HepG2 (cell line): Measurements from ENCODE around the gene KCNH1. TPM values are rescaled to one million over a fixed set of nuclear protein-coding genes. Genes with fewer than 3 reads are reported as not detected.

ENCODE experiments used
- ATAC-seq: fragments of 200-7000 bp; cut with Tn5 transposase; 3 replicates; pipeline ENCODE4 v1.9.1; 2020; ENCODE audit warnings: mild to moderate bottlenecking, moderate library complexity
- BruUV-seq: library from RNA; stranded (reverse); fragments of 400-500 nt; replicated peaks from 2 replicates; lab custom pipeline; 2021; lab: Mats Ljungman, UMichigan
- CTCF ChIA-PET: fragments of 300-600 bp; formaldehyde crosslinking; extraction: SDS; loops from one replicate; lab custom pipeline; 2021; ENCODE audit warnings: low total read pairs, inconsistent platforms, low intra/inter-chr PET ratio; lab: Yijun Ruan, JAX
- POLR2A ChIA-PET: fragments of 350-600 bp; sonication (Branson Sonifier 250); formaldehyde crosslinking; loops from one replicate; lab custom pipeline; 2020; ENCODE audit warnings: antibody characterized with exemption, inconsistent platforms; lab: Yijun Ruan, JAX
- DNase-seq: peaks from one replicate; pipeline ENCODE4 v3.0.0-alpha.2; 2015; ENCODE audit warnings: low spot score
- FAIRE-seq: peaks from 3 replicates; lab custom pipeline; 2011; peaks lifted over from hg19 to GRCh38; lab: Jason Lieb, UNC
- H2AFZ ChIP-seq: one replicate; pipeline ENCODE4 v1.6.1; 2011; ENCODE audit warnings: low read length, inconsistent platforms
- H3K27ac ChIP-seq: fragments of 300-600 bp; 3 replicates; pipeline ENCODE4 v1.8.0; 2011; ENCODE audit warnings: mixed run types, mild to moderate bottlenecking, mixed read lengths, low read length, inconsistent platforms; ENCODE audit not compliant: insufficient read depth; ENCODE audit errors: extremely low read length
- H3K27me3 ChIP-seq, 2 experiments: fragments of 200-600 bp in 1 of 2; 2 replicates in 1 of 2; 3 replicates in 1 of 2; pipeline versions ENCODE4 v1.6.0 to v1.8.0; 2011; ENCODE audit warnings: low read length in 2 of 2, mild to moderate bottlenecking in 2 of 2, moderate library complexity in 2 of 2, inconsistent platforms in 1 of 2; ENCODE audit not compliant: insufficient read depth in 2 of 2, control insufficient read depth in 1 of 2
- H3K36me3 ChIP-seq, 2 experiments: fragments of 200-600 bp in 1 of 2; replicated peaks in 1 of 2; 2 replicates in 1 of 2; 3 replicates in 1 of 2; pipeline versions ENCODE4 v1.5.1 to v1.8.0; 2011; ENCODE audit warnings: low read length in 2 of 2, inconsistent platforms in 1 of 2; ENCODE audit not compliant: insufficient read depth in 2 of 2, control insufficient read depth in 1 of 2
- H3K4me1 ChIP-seq: 2 replicates; pipeline ENCODE4 v1.5.1; 2012; ENCODE audit warnings: low read length, inconsistent platforms; ENCODE audit not compliant: insufficient read depth
- H3K4me2 ChIP-seq: 2 replicates; pipeline ENCODE4 v1.6.0; 2011; ENCODE audit warnings: low read depth, low read length, inconsistent platforms
- H3K4me3 ChIP-seq, 3 experiments: fragments of 200-600 bp in 1 of 3; sonication (generic), shearing (Covaris generic) in 1 of 3; replicated peaks in 1 of 3; 2 replicates each; pipeline ENCODE4 v1.5.1; 2011 to 2016; ENCODE audit warnings: low read length in 3 of 3, inconsistent platforms in 2 of 3, low read depth in 2 of 3, mild to moderate bottlenecking in 2 of 3, control low read depth in 1 of 3, mixed read lengths in 1 of 3; ENCODE audit not compliant: insufficient read depth in 1 of 3
- H3K79me2 ChIP-seq: one replicate; pipeline ENCODE4 v1.6.1; 2011; ENCODE audit warnings: low read length, inconsistent platforms; ENCODE audit not compliant: insufficient read depth
- H3K9ac ChIP-seq: 2 replicates; pipeline ENCODE4 v1.6.0; 2011; ENCODE audit warnings: mild to moderate bottlenecking, low read depth, low read length, inconsistent platforms; ENCODE audit not compliant: insufficient read depth
- H3K9me3 ChIP-seq: 2 replicates; pipeline ENCODE4 v1.5.1; 2012; ENCODE audit warnings: mild to moderate bottlenecking, low read length
- H4K20me1 ChIP-seq: 2 replicates; pipeline ENCODE4 v1.6.0; 2011; ENCODE audit warnings: inconsistent platforms, mild to moderate bottlenecking, low read length, moderate library complexity; ENCODE audit not compliant: insufficient read depth
- ARID2 ChIP-seq: sonication (generic); formaldehyde crosslinking; IDR thresholded peaks from 2 replicates; pipeline ENCODE4 v1.8.1; 2022; ENCODE audit warnings: mild to moderate bottlenecking, missing genetic modification reagents, borderline replicate concordance
- GLI4 ChIP-seq: sonication (generic); formaldehyde crosslinking; IDR thresholded peaks from 2 replicates; pipeline ENCODE4 v1.5.1; 2020; ENCODE audit warnings: missing genetic modification reagents, mild to moderate bottlenecking, moderate library complexity, borderline replicate concordance
- POGZ ChIP-seq: sonication (generic); formaldehyde crosslinking; IDR thresholded peaks from 2 replicates; pipeline ENCODE4 v1.4.0; 2020; ENCODE audit warnings: mild to moderate bottlenecking, missing genetic modification reagents
- RBFOX2 ChIP-seq: fragments of 200-400 bp; formaldehyde crosslinking; IDR thresholded peaks from 2 replicates; pipeline ENCODE4 v1.6.1; 2017; ENCODE audit warnings: low read depth, mild to moderate bottlenecking, low read length
- TAF15 ChIP-seq: fragments of 200-400 bp; formaldehyde crosslinking; IDR thresholded peaks from one replicate; pipeline ENCODE4 v1.6.1; 2018; ENCODE audit warnings: mild to moderate bottlenecking, low read depth, low read length; ENCODE audit not compliant: poor library complexity, severe bottlenecking
- THAP9 ChIP-seq: sonication (generic); formaldehyde crosslinking; IDR thresholded peaks from 2 replicates; pipeline ENCODE4; 2020; ENCODE audit warnings: missing genetic modification reagents, mild to moderate bottlenecking, borderline replicate concordance
- U2AF1 ChIP-seq: fragments of 200-400 bp; formaldehyde crosslinking; optimal IDR thresholded peaks from 2 replicates; pipeline ENCODE3; 2017; ENCODE audit warnings: mild to moderate bottlenecking, low read depth, low read length
- ZNF260 ChIP-seq: sonication (generic); formaldehyde crosslinking; IDR thresholded peaks from 2 replicates; pipeline ENCODE4 v1.4.0; 2020; ENCODE audit warnings: missing genetic modification reagents, low read depth, mild to moderate bottlenecking, borderline replicate concordance
- ZNF512 ChIP-seq: sonication (generic); formaldehyde crosslinking; IDR thresholded peaks from 2 replicates; pipeline ENCODE4 v1.4.0; 2020; ENCODE audit warnings: mild to moderate bottlenecking, missing genetic modification reagents
- ZNF777 ChIP-seq: sonication (generic); formaldehyde crosslinking; IDR thresholded peaks from 2 replicates; pipeline ENCODE4 v1.4.0; 2020; ENCODE audit warnings: missing genetic modification reagents
- ZNF841 ChIP-seq: sonication (generic); formaldehyde crosslinking; IDR thresholded peaks from 2 replicates; pipeline ENCODE4 v1.8.1; 2023; ENCODE audit warnings: missing genetic modification reagents, borderline replicate concordance
- WGBS: methylation state at CpG from one replicate; pipeline ENCODE4 v1.1.6; 2017; ENCODE audit warnings: low lambda C conversion rate; 5-methylcytosine and 5-hydroxymethylcytosine counted together
- in situ Hi-C: cut with HindIII; loops from 2 replicates; pipeline ENCODE4 v1.10.0; 2017; ENCODE audit warnings: low pct_unique_long_range_greater_than_20kb; ENCODE audit not compliant: extremely low pct_ligation_motif_present
- intact Hi-C: fragments of 100-400 bp; cut with micrococcal nuclease; formaldehyde crosslinking; loops from one replicate; pipeline ENCODE4 v1.10.0; 2022; ENCODE audit not compliant: unreplicated experiment
- polyA plus RNA-seq, 8 experiments: library from polyadenylated mRNA; depleted of rRNA in 3 of 8; stranded (reverse) in 7 of 8; unstranded in 1 of 8; fragments of >200 nt; fragmentation: Illumina TruSeq in 4 of 8; extraction: Trizol in 4 of 8; gene quantifications; 2 replicates each; pipeline versions ENCODE4 v1.2.1 to v1.2.3, GENCODE V29; 2011 to 2016; ENCODE audit warnings: low read depth in 4 of 8, missing spikeins in 1 of 8, mixed read lengths in 1 of 8; ENCODE audit not compliant: insufficient read depth in 1 of 8
- total RNA-seq, 5 experiments: library from RNA; depleted of rRNA; stranded (reverse); fragments of >200 nt; fragmentation: Illumina TruSeq; extraction: Trizol; gene quantifications; 2 replicates each; pipeline ENCODE4 v1.2.3, GENCODE V29; 2016; ENCODE audit warnings: low read depth in 1 of 5
- TF ChIP-seq, protein P1 (sequence below): sonication (generic); formaldehyde crosslinking; IDR thresholded peaks from 2 replicates; pipeline ENCODE4 v1.5.1; 2020; ENCODE audit warnings: missing genetic modification reagents, mild to moderate bottlenecking, borderline replicate concordance

The KCNH1 gene
- total and polyA plus RNA-seq, 2 of the 13 experiments (the other 11 are each of a cell fraction or from before 2014, with no cell fraction given) = not detected

DNA sequence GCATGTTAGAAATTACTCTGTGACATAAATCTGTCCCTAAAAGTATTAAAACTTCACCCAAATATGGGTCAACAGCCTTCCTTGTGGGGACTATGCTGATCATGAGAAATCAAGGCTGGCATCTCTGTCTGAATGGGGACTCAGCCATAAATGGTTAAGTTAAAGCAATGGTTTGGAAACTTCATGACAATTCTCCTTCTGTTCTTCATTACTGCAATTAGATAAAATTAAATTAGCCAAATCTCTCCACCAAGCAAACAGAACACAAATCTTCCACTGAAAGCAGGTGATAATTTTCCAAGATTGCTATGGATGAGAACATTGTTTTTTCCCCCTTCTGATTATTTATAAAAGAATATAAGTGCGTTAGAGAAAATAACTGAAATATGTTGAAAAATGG lies 346.1 kb downstream of the KCNH1 start:
- in situ Hi-C loops = no loop called here
- H3K27ac ChIP-seq = no peak overlapping the region
- no peak for ATAC-seq
- intact Hi-C loops = no loop called here
- TF ChIP-seq ARID2 = no peak
- TF ChIP-seq, all 625 proteins: peak for 0
- Histone ChIP-seq H2AFZ (no peak overlapping the region), H4K20me1 (no peaks in the 10 kb centered on the region), H3K36me3 (no peaks in the 10 kb centered on the region), H3K9me3 (no peaks in the 10 kb centered on the region), H3K4me2 (no peak overlapping the region), H3K9ac (no peak overlapping the region), H3K4me3 (no peak overlapping the region), H3K4me1 (no peaks in the 10 kb centered on the region), H3K27me3 (no peaks in the 10 kb centered on the region), H3K79me2 (no peaks in the 10 kb centered on the region)
- CTCF ChIA-PET = no interaction called here
- no peak for FAIRE-seq
- no peak for DNase-seq
- 51% methylated on average over 1 of the region's 1 CpG for WGBS
- no TSS peak for BruUV-seq
- POLR2A ChIA-PET = no interaction called here

- H3K27me3 ChIP-seq = no peaks in the 10 kb centered on the region
- FAIRE-seq = no peak
- no peaks in the 10 kb centered on the region for H3K4me1 ChIP-seq
- no peaks in the 10 kb centered on the region for H4K20me1 ChIP-seq
- ATAC-seq = no peak
- no peak overlapping the region for H3K9ac ChIP-seq
- H3K36me3 ChIP-seq = no peaks in the 10 kb centered on the region
- H3K9me3 ChIP-seq = no peaks in the 10 kb centered on the region
- no TSS peak for BruUV-seq
- WGBS = 0% methylated on average over 1 of the region's 1 CpG
- no peaks in the 10 kb centered on the region for H3K79me2 ChIP-seq
- no peak overlapping the region for H3K27ac ChIP-seq
- ChIA-PET POLR2A (no interaction called here), CTCF (no interaction called here)
- no peak for DNase-seq
- no peak overlapping the region for H3K4me2 ChIP-seq
- in situ Hi-C loops = no loop called here
- no peak overlapping the region for H2AFZ ChIP-seq
- intact Hi-C loops = no loop called here
- H3K4me3 ChIP-seq = no peak overlapping the region
- TF ChIP-seq U2AF1 (no peak), THAP9 (CRISPR knock-in tag) (no peak), ZNF841 (CRISPR knock-in tag) (no peak), ZNF260 (CRISPR knock-in tag) (no peak), TAF15 (no peak), ZNF777 (CRISPR knock-in tag) (no peak), RBFOX2 (no peak), GLI4 (CRISPR knock-in tag) (no peak), ZNF512 (CRISPR knock-in tag) (no peak), POGZ (CRISPR knock-in tag) (no peak)
- TF ChIP-seq, protein P1, sequence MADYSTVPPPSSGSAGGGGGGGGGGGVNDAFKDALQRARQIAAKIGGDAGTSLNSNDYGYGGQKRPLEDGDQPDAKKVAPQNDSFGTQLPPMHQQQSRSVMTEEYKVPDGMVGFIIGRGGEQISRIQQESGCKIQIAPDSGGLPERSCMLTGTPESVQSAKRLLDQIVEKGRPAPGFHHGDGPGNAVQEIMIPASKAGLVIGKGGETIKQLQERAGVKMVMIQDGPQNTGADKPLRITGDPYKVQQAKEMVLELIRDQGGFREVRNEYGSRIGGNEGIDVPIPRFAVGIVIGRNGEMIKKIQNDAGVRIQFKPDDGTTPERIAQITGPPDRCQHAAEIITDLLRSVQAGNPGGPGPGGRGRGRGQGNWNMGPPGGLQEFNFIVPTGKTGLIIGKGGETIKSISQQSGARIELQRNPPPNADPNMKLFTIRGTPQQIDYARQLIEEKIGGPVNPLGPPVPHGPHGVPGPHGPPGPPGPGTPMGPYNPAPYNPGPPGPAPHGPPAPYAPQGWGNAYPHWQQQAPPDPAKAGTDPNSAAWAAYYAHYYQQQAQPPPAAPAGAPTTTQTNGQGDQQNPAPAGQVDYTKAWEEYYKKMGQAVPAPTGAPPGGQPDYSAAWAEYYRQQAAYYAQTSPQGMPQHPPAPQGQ (CRISPR knock-in tag) = no peak
These were observed 347.4 kb downstream of the KCNH1 start for GRCh38 chr1:210786546-210786945.
